Measurements from ENCODE around the gene LYPD8.
"Not testable (repeated sequence)": the region's sequence is repeated elsewhere in the genome, so short reads cannot be mapped to it uniquely, and the experiment has no call there.

The LYPD8 gene

DNA sequence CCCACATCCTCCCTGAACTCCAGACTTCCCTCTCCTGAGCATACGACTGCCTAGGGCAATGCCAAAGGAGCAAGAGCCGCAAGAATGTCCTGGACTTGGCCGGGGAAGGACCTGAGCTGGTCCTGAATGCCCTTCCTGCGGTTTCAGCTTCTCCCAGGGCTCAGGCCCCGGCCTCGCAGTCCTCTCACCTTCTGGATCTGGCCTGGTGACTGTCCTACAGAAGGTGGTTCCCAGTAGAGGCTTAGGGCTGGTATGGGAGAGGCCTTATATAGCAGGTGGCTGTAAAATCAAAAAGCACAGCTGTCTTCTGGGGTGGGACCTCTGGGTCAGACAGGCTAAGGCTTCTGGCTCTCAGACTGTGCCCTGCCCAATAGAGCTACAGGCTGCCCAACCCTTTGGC, at the start of gene LYPD8:
Gene LYPD8 (minus strand): TSS at position 243 of the 400 bp plus-strand sequence. CDS start 4,678 bp downstream, outside the sequence.
- DNase-seq: no peak

GRCh38 chr1:248804771-248805681, 49.5 kb upstream of the LYPD8 start:
- DNase-seq: no peak

GRCh38 chr1:248803501-248803900, 47.9 kb upstream of the LYPD8 start:
- not testable (repeated sequence) for DNase-seq

- no peak for DNase-seq
Observed at GRCh38 chr1:248802454-248802853, 46.9 kb upstream of the LYPD8 start.

GRCh38 chr1:248800459-248800858, 44.9 kb upstream of the LYPD8 start:
- DNase-seq: no peak

DNA sequence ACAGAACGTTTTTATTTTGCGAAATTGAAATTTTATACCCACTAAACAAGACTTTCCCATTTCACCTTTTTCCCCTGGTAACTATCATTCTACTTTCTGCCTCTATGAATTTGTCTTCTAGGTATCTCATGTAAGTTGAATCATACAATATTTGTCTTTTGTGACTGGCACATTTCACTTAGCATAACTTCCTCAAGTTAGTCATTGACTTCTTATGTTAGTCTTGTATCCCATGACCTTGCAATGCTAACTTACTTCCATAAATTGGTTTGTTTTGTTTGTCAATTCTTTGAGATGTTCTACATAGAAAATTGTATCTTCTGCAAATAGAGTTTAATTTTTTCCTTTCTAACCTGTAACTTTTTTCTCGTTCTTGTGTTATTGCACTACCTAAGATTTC, 43.2 kb upstream of the LYPD8 start:
- no peak for DNase-seq

GRCh38 chr1:248794663-248795062, 39.1 kb upstream of the LYPD8 start:
- not testable (repeated sequence) for DNase-seq

GRCh38 chr1:248793592-248793991, 38.0 kb upstream of the LYPD8 start:
- DNase-seq: no peak

- DNase-seq: no peak
Observed at GRCh38 chr1:248792342-248792741, 36.8 kb upstream of the LYPD8 start.

DNA sequence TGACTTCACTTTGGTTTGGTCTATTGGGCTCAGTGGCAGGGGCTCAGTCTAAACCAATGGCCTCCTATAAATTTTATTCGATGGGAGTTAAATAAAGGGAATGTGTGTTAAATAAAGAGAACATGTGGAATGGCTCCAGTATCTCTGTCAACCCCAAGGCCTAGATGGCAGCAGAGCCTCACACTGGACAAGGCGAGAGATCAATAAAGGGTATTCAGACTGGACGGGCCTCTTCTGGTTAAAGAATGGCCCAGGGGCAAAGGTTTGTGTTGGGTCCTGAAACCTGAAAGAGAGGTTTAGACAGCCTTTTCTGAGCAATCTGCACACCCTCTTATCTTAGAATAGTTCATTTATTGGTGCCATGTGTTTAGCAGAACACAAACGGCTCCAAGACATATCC, 35.5 kb upstream of the LYPD8 start:
- DNase-seq: no peak

GRCh38 chr1:248790456-248790855, 34.9 kb upstream of the LYPD8 start:
- no peak for DNase-seq

GRCh38 chr1:248789337-248789736, 33.8 kb upstream of the LYPD8 start:
- DNase-seq: not testable (repeated sequence)

DNA sequence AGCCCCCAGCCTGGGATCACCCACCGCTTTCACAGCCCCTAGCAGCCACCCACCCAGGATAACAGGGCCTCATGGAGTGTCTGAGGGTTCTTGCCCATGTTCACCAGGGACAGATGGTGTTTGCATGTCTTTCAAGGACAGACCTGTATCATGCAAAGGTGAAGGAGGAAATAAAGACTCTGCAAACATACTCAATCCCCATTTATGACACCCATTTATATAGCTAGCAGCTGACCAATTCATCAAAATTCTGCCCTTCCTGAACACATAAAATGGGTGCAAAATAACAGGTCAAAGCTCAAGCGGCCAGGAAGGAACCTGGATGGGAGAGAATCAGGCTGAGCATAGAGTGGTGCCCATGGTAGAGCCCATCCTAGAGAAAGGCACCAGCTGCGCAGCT, 32.8 kb upstream of the LYPD8 start:
- DNase-seq: no peak

DNA sequence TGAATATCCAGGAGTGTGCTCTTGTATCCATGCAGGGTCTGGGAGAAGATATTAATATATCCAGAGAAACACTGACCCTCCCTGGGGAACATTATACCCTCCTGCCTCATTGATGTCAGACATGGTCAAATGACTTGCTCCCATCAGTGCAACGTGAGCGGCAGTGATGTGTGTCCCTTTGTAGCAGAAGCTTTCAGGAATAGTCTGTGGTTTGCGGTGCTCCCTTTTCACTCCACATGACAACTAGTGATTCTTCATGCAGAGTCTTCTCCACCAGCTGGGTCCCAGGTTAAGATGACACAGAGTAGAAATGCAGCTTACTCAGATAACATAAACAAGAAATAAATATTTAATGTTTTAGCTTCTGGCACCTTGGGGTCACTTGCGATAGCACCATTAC, 31.9 kb upstream of the LYPD8 start:
- DNase-seq: peak; percentile 20

DNA sequence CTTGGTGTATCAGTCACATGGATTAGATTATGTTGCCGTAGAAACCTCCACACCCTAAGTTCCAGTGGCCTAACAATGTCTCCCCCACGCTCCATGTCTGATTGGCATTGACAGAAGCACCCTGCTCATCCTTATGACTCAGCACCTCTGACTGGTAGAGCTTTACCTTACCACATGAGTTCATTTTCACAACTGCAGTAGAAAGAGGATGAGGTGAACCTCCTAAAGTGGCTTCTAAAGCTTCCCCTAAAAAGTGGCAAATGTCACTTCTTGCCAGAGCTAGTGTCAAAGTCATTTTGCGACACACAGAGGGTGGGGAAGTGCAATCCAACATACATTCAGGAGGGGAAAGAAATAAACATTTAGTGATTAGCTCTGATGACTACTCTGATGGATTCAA, 30.6 kb upstream of the LYPD8 start:
- no peak for DNase-seq

- DNase-seq: no peak
Observed at GRCh38 chr1:248783367-248783766, 27.8 kb upstream of the LYPD8 start.

DNA sequence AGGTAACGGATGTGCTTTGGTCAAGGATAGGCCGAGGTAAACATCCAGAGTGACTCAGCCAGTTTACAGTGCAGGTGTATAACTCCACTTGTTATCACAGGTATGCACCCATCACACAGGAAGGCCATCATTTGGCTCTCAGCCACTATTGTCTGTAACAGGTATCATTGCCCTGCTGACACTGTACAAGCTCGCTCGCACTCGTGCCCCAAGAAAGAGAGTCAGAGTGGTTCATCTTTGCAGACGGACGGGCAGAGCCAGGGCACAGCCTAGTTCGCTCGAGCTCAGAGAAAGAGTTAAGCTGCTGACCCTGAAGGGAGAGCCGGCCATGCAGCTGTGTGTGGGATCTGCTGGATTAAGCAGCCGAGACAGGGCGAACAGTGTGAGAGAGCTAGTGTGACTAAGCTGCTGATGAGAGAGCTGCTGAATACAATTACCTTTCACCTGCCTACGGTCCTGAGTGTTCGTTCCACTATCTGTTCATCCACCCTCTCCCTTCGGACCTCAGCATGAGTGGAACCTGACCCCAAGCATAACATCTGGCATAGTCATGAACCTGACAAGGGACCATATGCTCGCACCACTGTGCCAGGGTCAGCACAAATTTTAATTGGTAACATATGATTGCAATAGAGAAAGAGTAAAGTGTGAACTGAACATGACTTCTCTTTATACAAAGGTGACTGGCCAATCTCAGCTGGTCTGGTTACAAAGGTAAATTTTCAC, 27.0 kb upstream of the LYPD8 start:
- no peak for DNase-seq

DNA sequence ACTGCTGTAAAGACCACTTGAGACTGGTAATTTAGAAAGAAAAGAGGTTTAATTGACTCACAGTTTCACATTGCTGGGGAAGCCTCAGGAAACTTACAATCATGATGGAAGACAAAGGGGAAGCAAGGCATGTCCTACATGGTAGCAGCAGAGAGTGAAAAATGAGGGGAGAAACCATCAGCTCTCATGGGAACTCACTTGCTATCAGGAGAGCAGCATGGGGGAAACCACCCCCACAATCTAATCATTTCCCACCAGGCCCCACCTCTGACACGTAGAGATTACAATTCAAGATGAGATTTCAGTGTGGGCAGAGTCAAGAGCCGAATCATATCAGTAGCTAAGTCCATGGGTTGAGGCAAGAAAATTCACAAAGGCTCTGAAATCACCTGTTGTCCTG, 23.8 kb upstream of the LYPD8 start:
- DNase-seq: no peak

GRCh38 chr1:248778906-248779305, 23.3 kb upstream of the LYPD8 start:
- DNase-seq: no peak

DNA sequence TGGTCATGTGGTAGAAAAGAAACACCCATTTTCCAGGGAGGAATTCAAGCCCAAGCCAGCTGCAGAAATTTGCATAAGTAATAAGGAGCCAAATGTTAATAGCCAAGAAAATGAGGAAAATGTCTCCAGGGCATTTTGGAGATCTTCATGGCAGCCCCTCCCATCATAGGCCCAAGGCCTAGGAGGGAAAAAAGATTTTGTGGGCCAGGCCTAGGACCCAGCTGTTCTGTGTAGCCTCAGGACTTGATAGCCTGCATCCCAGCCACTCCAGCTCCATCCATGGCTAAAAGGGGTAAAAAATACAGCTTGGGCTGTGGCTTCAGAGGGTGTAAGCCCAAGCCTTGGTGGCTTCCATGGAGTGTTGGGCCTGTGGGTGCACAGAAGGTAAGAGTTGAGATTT, 21.4 kb upstream of the LYPD8 start:
- DNase-seq: no peak

DNA sequence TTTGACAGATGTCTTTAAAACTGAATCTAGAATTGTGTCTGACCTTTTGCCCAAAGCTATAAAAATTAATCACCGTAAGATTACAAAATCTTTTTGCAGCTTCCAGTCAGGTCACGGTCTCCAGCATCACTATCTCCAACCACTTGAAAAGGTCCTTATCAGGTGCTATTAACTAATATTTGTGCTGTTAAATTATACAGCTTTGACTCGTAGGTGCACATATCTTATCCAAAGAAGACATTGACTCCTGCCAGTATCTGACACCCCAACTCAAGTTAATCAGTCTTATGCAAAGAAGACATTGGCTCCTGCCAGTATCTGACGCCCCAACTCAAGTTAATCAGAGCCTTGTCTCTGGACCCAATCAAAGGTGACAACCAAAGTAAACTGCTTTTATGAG, 19.9 kb upstream of the LYPD8 start:
- DNase-seq: no peak

GRCh38 chr1:248759644-248760043, 4.1 kb upstream of the LYPD8 start:
- DNase-seq: no peak

DNA sequence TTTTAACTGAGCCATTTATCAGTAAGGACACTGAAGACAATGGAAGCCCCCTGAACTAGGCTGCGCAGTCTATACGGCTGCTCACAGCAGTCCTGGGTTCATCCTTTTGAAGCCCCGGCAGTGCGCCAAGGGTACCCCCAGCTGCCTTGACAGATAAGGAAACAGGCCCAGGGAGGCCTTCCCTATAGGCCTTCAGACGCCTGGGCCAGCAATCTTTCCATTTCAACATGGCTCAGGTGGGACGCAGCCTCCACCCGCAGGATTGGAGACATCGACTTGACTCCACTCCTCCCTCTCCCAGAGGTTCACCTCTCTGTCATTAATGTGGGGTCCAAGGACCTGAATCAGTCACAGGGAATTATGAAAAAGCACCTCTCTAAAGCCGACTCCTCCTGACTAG, 2.8 kb upstream of the LYPD8 start:
- no peak for DNase-seq

DNA sequence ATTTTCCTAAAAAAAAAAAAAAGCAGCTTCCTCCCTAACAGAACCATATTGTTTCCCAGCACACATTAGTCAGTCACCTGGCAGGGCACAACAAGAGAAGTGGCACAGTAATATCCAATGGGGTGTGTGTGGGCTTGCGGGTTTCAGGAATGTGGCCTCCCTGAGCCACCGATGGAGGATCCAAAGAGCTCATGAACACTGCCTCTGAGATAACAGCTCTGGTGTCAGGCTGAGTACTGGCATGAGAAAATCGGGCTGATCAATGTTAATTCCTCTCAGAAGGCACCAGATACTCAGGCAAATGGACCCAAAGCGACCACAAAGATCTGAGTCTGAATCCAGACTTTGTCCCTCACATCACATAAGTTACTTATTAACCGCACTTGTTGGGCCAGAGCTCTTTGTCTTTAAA, 2.2 kb upstream of the LYPD8 start:
- DNase-seq: no peak

Data from eye (tissue), 1 donor.